PC-3 (cell line): Measurements from ENCODE around the gene CHIT1. TPM values are rescaled to one million over a fixed set of nuclear protein-coding genes. Genes with fewer than 3 reads are reported as not detected.
A peak's percentile ranks its signal among the peaks of the same experiment; 100 is the strongest.

Source experiments
- ATAC-seq: fragments of 200-7000 bp; cut with Tn5 transposase; 2 replicates; pipeline ENCODE4 v1.9.1; 2020; ENCODE audit warnings: mild to moderate bottlenecking, moderate library complexity
- BruUV-seq: library from RNA; stranded (reverse); fragments of 400-500 nt; replicated peaks from 2 replicates; lab custom pipeline; 2021; lab: Mats Ljungman, UMichigan
- CTCF ChIA-PET: fragments of 300-600 bp; sonication (Branson Sonifier 250); formaldehyde crosslinking; loops from one replicate; lab custom pipeline; 2022; ENCODE audit warnings: antibody characterized with exemption; lab: Charles Lee
- POLR2A ChIA-PET: fragments of 300-600 bp; sonication (Branson Sonifier 250); formaldehyde crosslinking; loops from one replicate; lab custom pipeline; 2022; ENCODE audit warnings: antibody characterized with exemption; ENCODE audit not compliant: unreplicated experiment; lab: Charles Lee
- DNase-seq: peaks from one replicate; pipeline ENCODE4 v3.0.0-alpha.2; 2015
- H2AFZ ChIP-seq: fragments of 300-600 bp; sonication (generic); 2 replicates; pipeline ENCODE4 v1.6.0; 2016; ENCODE audit warnings: antibody characterized with exemption, low read length
- H3F3A ChIP-seq: fragments of 300-600 bp; sonication (generic); one replicate; pipeline ENCODE4 v1.6.0; 2017; ENCODE audit warnings: antibody characterized with exemption, low read length, control low read depth, mild to moderate bottlenecking; ENCODE audit not compliant: unreplicated experiment
- H3K27ac ChIP-seq: fragments of 300-600 bp; sonication (generic); 2 replicates; pipeline ENCODE4 v1.5.1; 2016; ENCODE audit warnings: mild to moderate bottlenecking, low read length
- H3K27me3 ChIP-seq: fragments of 300-600 bp; sonication (generic); 2 replicates; pipeline ENCODE4 v1.6.1; 2016; ENCODE audit warnings: low read length, mixed read lengths
- H3K36me3 ChIP-seq: fragments of 300-600 bp; sonication (generic); 2 replicates; pipeline ENCODE4 v1.6.1; 2016; ENCODE audit warnings: low read depth, mixed run types, low read length, mixed read lengths
- H3K4me1 ChIP-seq: fragments of 300-600 bp; sonication (generic); 2 replicates; pipeline ENCODE4 v1.5.1; 2016; ENCODE audit warnings: low read length; ENCODE audit not compliant: insufficient read depth
- H3K4me2 ChIP-seq: fragments of 300-600 bp; sonication (generic); 2 replicates; pipeline ENCODE4 v1.6.0; 2016; ENCODE audit warnings: low read length
- H3K4me3 ChIP-seq: fragments of 300-600 bp; sonication (generic); 2 replicates; pipeline ENCODE4 v1.5.1; 2016; ENCODE audit warnings: mild to moderate bottlenecking, low read length, mixed read lengths
- H3K79me2 ChIP-seq: fragments of 300-600 bp; sonication (generic); 2 replicates; pipeline ENCODE4 v1.6.1; 2017; ENCODE audit warnings: low read length, mixed read lengths
- H3K9ac ChIP-seq: fragments of 300-600 bp; sonication (generic); 2 replicates; pipeline ENCODE4 v1.6.0; 2016; ENCODE audit warnings: mild to moderate bottlenecking, low read length
- H3K9me2 ChIP-seq: fragments of 300-600 bp; sonication (generic); replicated peaks from 2 replicates; pipeline ENCODE4 v1.6.1; 2016; ENCODE audit warnings: mixed run types, low read length, mixed read lengths
- H3K9me3 ChIP-seq: fragments of 300-600 bp; sonication (generic); 2 replicates; pipeline ENCODE4 v1.6.1; 2016; ENCODE audit warnings: low read length, mixed read lengths
- H4K20me1 ChIP-seq: fragments of 300-600 bp; sonication (generic); 2 replicates; pipeline ENCODE4 v1.6.1; 2016; ENCODE audit warnings: low read length, mixed read lengths
- CTCF ChIP-seq: fragments of 300-600 bp; sonication (generic); conservative IDR thresholded peaks from 2 replicates; pipeline ENCODE4 v1.5.1; 2017; ENCODE audit warnings: antibody characterized with exemption, low read depth, mild to moderate bottlenecking, low read length
- EZH2 ChIP-seq: fragments of 300-600 bp; sonication (generic); IDR thresholded peaks from one replicate; pipeline ENCODE4 v1.6.1; 2017; ENCODE audit warnings: antibody characterized with exemption, mild to moderate bottlenecking, low read length; ENCODE audit not compliant: unreplicated experiment
- EZH2phosphoT487 ChIP-seq: fragments of 300-600 bp; sonication (generic); IDR thresholded peaks from 2 replicates; pipeline ENCODE4 v1.6.1; 2018; ENCODE audit warnings: mild to moderate bottlenecking, antibody characterized with exemption, low read length, borderline replicate concordance
- intact Hi-C: fragments of 100-400 bp; cut with micrococcal nuclease; formaldehyde crosslinking; loops from 2 replicates; pipeline ENCODE4 v1.9.0; 2023
- total RNA-seq: library from RNA; depleted of rRNA; stranded (reverse); fragments of >200 nt; gene quantifications from 2 replicates; pipeline ENCODE4 v1.2.3, GENCODE V29; 2014

CHIT1 gene
- total RNA-seq, 1 experiment from 2014 or later = not detected

DNA sequence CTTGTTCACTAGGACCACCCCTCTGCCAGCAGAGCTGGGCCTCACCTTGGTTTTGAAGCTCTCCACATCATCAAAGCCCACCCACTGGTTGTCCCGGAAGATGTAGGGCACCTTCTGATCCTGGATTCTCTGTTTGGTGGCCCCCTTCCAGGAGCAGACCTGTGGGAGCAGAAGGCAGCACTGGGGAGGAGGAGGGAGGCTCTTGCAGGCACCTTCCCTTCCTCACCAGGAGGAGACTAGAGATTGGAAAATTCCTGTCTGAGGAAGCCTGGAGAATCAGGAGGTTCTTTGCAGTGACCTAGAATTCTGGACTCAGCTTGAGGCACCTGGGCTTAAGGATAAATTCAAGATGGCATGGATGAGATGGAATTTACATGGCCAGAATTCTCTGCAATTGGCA lies 10.3 kb downstream of the CHIT1 start:
- no peak for ATAC-seq
- Histone ChIP-seq H3K27me3 (peaks cover 64% of the 10 kb centered on the region), H3K79me2 (no peaks in the 10 kb centered on the region), H3K27ac (no peak overlapping the region), H3K4me2 (no peak overlapping the region), H3K36me3 (no peaks in the 10 kb centered on the region), H4K20me1 (no peaks in the 10 kb centered on the region), H2AFZ (no peak overlapping the region), H3K4me1 (no peaks in the 10 kb centered on the region), H3K9ac (no peak overlapping the region), H3K4me3 (no peak overlapping the region), H3F3A (no peaks in the 10 kb centered on the region), H3K9me3 (no peaks in the 10 kb centered on the region), H3K9me2 (no peaks in the 10 kb centered on the region)
- ChIA-PET POLR2A (no interaction called here), CTCF (interaction anchor here (0.6 to 1.4 kb wide), 2 partner anchors 180 to 1865 kb away, joined by 4 to 5 read pairs; no protein-coding TSS in a partner anchor)
- BruUV-seq = no TSS peak
- TF ChIP-seq CTCF = no peak
- no peak for TF ChIP-seq EZH2phosphoT487
- no peak for TF ChIP-seq EZH2
- no peak for DNase-seq
- intact Hi-C loops = no loop called here

DNA sequence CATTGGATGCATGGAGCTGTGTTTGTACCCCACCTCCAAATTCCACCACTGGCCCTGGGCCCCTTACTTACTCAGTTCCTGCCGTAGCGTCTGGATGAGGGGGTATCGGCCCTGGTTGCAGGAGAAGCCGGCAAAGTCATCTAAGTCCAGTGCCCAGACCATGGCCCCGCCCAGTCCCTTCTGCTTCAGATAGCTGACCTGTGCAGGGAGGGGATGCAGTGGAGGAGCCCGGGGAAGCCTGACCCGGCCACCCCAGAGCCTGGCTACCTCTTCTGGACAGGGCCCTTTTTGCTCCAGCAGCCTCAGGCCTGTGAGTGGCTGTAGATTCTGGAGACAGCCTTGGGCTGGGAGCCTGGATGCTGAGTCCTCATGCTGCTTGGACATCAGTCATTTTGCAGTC lies 11.8 kb downstream of the CHIT1 start:
- H3K27me3 ChIP-seq = peaks cover 49% of the 10 kb centered on the region
- H3K27ac ChIP-seq = no peak overlapping the region
- no peaks in the 10 kb centered on the region for H3K4me1 ChIP-seq
- DNase-seq (no peak), ATAC-seq (no peak)
- no peak overlapping the region for H3K4me3 ChIP-seq
- no peak overlapping the region for H3K4me2 ChIP-seq
- H3K9me2 ChIP-seq = no peaks in the 10 kb centered on the region
- no peaks in the 10 kb centered on the region for H3F3A ChIP-seq
- no peak overlapping the region for H3K9ac ChIP-seq
- H4K20me1 ChIP-seq = no peaks in the 10 kb centered on the region
- intact Hi-C loops = no loop called here
- no peaks in the 10 kb centered on the region for H3K9me3 ChIP-seq
- H2AFZ ChIP-seq = no peak overlapping the region
- no peaks in the 10 kb centered on the region for H3K36me3 ChIP-seq
- ChIA-PET CTCF (no interaction called here), POLR2A (no interaction called here)
- TF ChIP-seq CTCF (no peak), EZH2phosphoT487 (no peak), EZH2 (no peak)
- no peaks in the 10 kb centered on the region for H3K79me2 ChIP-seq
- no TSS peak for BruUV-seq

DNA sequence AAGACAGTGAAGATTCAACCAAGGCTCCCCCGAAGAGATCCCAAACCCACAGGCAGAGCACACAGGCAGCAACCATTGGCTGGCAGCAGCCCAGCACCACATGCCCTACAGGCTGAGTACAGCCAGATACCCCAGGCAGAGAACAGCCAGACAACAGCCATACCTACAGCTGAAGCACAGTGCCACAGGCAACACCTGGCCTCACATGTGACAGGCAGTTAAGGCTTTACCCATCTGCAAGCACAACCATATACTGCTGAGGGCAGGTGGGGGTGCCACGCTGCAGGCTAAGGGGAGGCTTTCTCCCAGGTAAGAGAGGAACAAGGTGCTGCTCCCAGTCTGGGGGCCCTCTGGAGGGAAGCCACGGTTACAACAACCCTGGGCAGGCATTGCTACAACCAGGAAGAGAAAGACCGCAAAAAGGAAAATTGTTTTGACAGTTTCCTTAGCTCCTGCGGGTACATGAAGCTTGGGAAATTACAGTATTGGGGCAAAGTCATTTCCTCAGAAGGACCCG lies 12.3 kb downstream of the CHIT1 start:
- intact Hi-C loops = no loop called here
- no peaks in the 10 kb centered on the region for H3K36me3 ChIP-seq
- H3K9me3 ChIP-seq = no peaks in the 10 kb centered on the region
- H3K4me2 ChIP-seq = no peak overlapping the region
- CTCF ChIA-PET = no interaction called here
- peaks cover 46% of the 10 kb centered on the region for H3K27me3 ChIP-seq
- no peak overlapping the region for H2AFZ ChIP-seq
- peak; percentile 45 for TF ChIP-seq CTCF
- TF ChIP-seq EZH2phosphoT487 = no peak
- no peak for TF ChIP-seq EZH2
- no peaks in the 10 kb centered on the region for H3K9me2 ChIP-seq
- peak; percentile 12 for ATAC-seq
- no peaks in the 10 kb centered on the region for H3F3A ChIP-seq
- BruUV-seq = no TSS peak
- no peak overlapping the region for H3K4me3 ChIP-seq
- H3K4me1 ChIP-seq = no peaks in the 10 kb centered on the region
- H3K79me2 ChIP-seq = no peaks in the 10 kb centered on the region
- H3K9ac ChIP-seq = no peak overlapping the region
- DNase-seq = peak; percentile 30
- H4K20me1 ChIP-seq = no peaks in the 10 kb centered on the region
- POLR2A ChIA-PET = no interaction called here
- no peak overlapping the region for H3K27ac ChIP-seq
